ENCODE results near the gene CWC27.

GRCh38 chr5:64749385-64749784, 19.3 kb upstream of the CWC27 start:
- TF ChIP-seq CTCF (IDR thresholded peaks at IDR 0.05) (no peak), ZFX (IDR thresholded peaks at IDR 0.05; ENCODE audit: borderline replicate concordance) (no peak)
